ENCODE results near the gene GPR84. TPM values are rescaled to one million over a fixed set of nuclear protein-coding genes. Genes with fewer than 3 reads are reported as not detected.

Gene GPR84
- total and polyA plus RNA-seq, 2 of the 13 experiments (the other 11 are each of a cell fraction or from before 2014, with no cell fraction given): not detected

DNA sequence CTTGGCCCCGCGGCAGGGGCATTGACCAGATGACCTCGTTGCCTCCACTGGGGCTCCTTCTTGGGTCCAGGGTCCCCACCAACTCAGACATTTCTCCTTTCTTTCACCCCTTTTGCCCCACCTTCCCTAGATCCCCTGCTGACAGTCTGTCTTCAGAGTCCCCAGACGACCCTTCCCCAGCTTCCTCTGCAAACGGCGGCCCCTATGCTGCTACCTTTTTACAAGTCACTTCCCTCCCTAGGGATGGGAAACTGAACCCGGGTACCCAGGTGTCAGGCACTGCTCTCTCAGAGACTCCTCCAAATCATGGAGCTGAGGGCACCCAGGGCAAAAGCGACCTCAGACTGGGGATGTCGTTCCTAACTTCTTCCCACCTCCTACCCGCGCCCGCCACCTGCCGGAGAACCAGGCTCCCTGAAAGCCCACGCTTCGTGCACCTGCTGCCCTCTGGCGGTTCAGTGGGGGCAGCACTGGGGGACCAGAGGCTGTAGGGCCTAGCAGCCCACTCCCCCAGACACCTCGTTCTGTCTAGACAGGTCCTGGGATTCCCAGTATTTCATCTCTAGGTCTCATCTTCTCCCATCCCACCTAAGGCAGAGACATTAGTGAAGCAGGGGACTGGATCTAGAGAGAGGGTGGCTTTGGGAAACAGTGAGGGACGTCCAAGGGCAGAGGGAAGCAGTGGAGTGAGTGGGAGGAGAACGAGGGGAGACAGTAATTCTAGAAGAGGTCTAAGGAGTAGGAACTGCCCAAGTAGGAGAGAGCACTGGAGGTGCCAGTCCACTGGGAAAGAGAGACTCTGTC is 15.3 kb upstream of the GPR84 start (continued):
- TF ChIP-seq HNF4G (IDR thresholded peaks at IDR 0.05; ENCODE audit: borderline replicate concordance, low read depth, low read length): no peak
- TF ChIP-seq HNF4G (CRISPR knock-in tag; IDR thresholded peaks at IDR 0.05; ENCODE audit: borderline replicate concordance, low read depth): no peak
- no peak for TF ChIP-seq ZNF326 (CRISPR knock-in tag; IDR thresholded peaks at IDR 0.05; ENCODE audit: borderline replicate concordance)
- TF ChIP-seq, protein P1, sequence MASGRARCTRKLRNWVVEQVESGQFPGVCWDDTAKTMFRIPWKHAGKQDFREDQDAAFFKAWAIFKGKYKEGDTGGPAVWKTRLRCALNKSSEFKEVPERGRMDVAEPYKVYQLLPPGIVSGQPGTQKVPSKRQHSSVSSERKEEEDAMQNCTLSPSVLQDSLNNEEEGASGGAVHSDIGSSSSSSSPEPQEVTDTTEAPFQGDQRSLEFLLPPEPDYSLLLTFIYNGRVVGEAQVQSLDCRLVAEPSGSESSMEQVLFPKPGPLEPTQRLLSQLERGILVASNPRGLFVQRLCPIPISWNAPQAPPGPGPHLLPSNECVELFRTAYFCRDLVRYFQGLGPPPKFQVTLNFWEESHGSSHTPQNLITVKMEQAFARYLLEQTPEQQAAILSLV (CRISPR knock-in tag; IDR thresholded peaks at IDR 0.05; ENCODE audit: borderline replicate concordance): no peak
- no peak for TF ChIP-seq HOXA5 (CRISPR knock-in tag; IDR thresholded peaks at IDR 0.05)
- no peak for TF ChIP-seq ZSCAN9 (CRISPR knock-in tag; IDR thresholded peaks at IDR 0.05; ENCODE audit: borderline replicate concordance)
- no peak; the same call in 1 of the 2 replicates for TF ChIP-seq ZNF777 (CRISPR knock-in tag; IDR thresholded peaks at IDR 0.05)
- TF ChIP-seq CENPT (CRISPR knock-in tag; IDR thresholded peaks at IDR 0.05; ENCODE audit: low read depth): no peak
- TF ChIP-seq ZNF788 (CRISPR knock-in tag; IDR thresholded peaks at IDR 0.05; ENCODE audit: borderline replicate concordance): peak; percentile 37; the same call in 1 of the 2 replicates
- TF ChIP-seq ZNF234 (CRISPR knock-in tag; conservative IDR thresholded peaks at IDR 0.05): no peak
- TF ChIP-seq ZSCAN30 (CRISPR knock-in tag; IDR thresholded peaks at IDR 0.05): no peak
- TF ChIP-seq, protein P2, sequence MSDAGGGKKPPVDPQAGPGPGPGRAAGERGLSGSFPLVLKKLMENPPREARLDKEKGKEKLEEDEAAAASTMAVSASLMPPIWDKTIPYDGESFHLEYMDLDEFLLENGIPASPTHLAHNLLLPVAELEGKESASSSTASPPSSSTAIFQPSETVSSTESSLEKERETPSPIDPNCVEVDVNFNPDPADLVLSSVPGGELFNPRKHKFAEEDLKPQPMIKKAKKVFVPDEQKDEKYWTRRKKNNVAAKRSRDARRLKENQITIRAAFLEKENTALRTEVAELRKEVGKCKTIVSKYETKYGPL (CRISPR knock-in tag; IDR thresholded peaks at IDR 0.05): no peak
- no peak for TF ChIP-seq ZNF850 (CRISPR knock-in tag; conservative IDR thresholded peaks at IDR 0.05)
- no peak for TF ChIP-seq ZSCAN29 (CRISPR knock-in tag; conservative IDR thresholded peaks at IDR 0.05)
- TF ChIP-seq ZNF333 (CRISPR knock-in tag; IDR thresholded peaks at IDR 0.05; ENCODE audit: borderline replicate concordance): no peak
- TF ChIP-seq FOSL2 (CRISPR knock-in tag; IDR thresholded peaks at IDR 0.05): peak; percentile 22; the same call in 1 of the 2 replicates
- TF ChIP-seq ZNF552 (CRISPR knock-in tag; IDR thresholded peaks at IDR 0.05; ENCODE audit: borderline replicate concordance): no peak
- no peak for TF ChIP-seq SKI (IDR thresholded peaks at IDR 0.05; ENCODE audit: partially characterized antibody)
- no peak for TF ChIP-seq ZBTB42 (CRISPR knock-in tag; IDR thresholded peaks at IDR 0.05)
- TF ChIP-seq, protein P3, sequence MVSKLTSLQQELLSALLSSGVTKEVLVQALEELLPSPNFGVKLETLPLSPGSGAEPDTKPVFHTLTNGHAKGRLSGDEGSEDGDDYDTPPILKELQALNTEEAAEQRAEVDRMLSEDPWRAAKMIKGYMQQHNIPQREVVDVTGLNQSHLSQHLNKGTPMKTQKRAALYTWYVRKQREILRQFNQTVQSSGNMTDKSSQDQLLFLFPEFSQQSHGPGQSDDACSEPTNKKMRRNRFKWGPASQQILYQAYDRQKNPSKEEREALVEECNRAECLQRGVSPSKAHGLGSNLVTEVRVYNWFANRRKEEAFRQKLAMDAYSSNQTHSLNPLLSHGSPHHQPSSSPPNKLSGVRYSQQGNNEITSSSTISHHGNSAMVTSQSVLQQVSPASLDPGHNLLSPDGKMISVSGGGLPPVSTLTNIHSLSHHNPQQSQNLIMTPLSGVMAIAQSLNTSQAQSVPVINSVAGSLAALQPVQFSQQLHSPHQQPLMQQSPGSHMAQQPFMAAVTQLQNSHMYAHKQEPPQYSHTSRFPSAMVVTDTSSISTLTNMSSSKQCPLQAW (CRISPR knock-in tag; IDR thresholded peaks at IDR 0.05): peak; percentile 81; the same call in 1 of the 2 replicates
- TF ChIP-seq NFRKB (IDR thresholded peaks at IDR 0.05): no peak
- TF ChIP-seq, protein P4, sequence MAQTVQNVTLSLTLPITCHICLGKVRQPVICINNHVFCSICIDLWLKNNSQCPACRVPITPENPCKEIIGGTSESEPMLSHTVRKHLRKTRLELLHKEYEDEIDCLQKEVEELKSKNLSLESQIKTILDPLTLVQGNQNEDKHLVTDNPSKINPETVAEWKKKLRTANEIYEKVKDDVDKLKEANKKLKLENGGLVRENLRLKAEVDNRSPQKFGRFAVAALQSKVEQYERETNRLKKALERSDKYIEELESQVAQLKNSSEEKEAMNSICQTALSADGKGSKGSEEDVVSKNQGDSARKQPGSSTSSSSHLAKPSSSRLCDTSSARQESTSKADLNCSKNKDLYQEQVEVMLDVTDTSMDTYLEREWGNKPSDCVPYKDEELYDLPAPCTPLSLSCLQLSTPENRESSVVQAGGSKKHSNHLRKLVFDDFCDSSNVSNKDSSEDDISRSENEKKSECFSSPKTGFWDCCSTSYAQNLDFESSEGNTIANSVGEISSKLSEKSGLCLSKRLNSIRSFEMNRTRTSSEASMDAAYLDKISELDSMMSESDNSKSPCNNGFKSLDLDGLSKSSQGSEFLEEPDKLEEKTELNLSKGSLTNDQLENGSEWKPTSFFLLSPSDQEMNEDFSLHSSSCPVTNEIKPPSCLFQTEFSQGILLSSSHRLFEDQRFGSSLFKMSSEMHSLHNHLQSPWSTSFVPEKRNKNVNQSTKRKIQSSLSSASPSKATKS (CRISPR knock-in tag; IDR thresholded peaks at IDR 0.05): no peak
